Gastroesophageal sphincter (tissue), 4 donors: Measurements from ENCODE around the gene SRGAP2C. TPM values are rescaled to one million over a fixed set of nuclear protein-coding genes. Genes with fewer than 3 reads are reported as not detected.
"Not testable (repeated sequence)": the region's sequence is repeated elsewhere in the genome, so short reads cannot be mapped to it uniquely, and the experiment has no call there.

Source experiments
- ATAC-seq: fragments of 150-250 bp; one replicate; pipeline ENCODE4 v1.9.1; 2016; ENCODE audit warnings: mild to moderate bottlenecking, moderate library complexity
- H3K27ac ChIP-seq, 4 donors: fragments of 200-600 bp; sonication (generic) in 3 of 4; 1 replicate in 3 of 4; 2 replicates in 1 of 4; pipeline ENCODE4 v1.5.1; 2016 to 2019
- H3K27me3 ChIP-seq: fragments of 200-600 bp; sonication (generic); one replicate; pipeline ENCODE4 v1.5.1; 2019
- H3K36me3 ChIP-seq, 2 donors: fragments of 200-600 bp; sonication (generic); one replicate each; pipeline ENCODE4 v1.5.1; 2019; ENCODE audit warnings: control low read depth in 1 of 2
- H3K4me1 ChIP-seq, 3 donors: fragments of 200-600 bp; sonication (generic); 1 replicate in 2 of 3; 2 replicates in 1 of 3; pipeline ENCODE4 v1.5.1; 2016 to 2019; ENCODE audit warnings: control low read depth in 2 of 3
- H3K4me3 ChIP-seq, 2 donors: fragments of 200-600 bp; sonication (generic); one replicate each; pipeline ENCODE4 v1.5.1; 2019; ENCODE audit warnings: mild to moderate bottlenecking in 1 of 2, moderate library complexity in 1 of 2
- H3K9me3 ChIP-seq, 3 donors: fragments of 200-600 bp; sonication (generic); one replicate each; pipeline ENCODE4 v1.5.1; 2017 to 2019; ENCODE audit warnings: control low read depth in 2 of 3
- WGBS, 2 donors: methylation state at CpG; one replicate each; pipeline ENCODE4 v1.1.5; 2018; ENCODE audit warnings: low coverage in 1 of 2; 5-methylcytosine and 5-hydroxymethylcytosine counted together
- total RNA-seq, 4 donors: library from RNA; depleted of rRNA; stranded (reverse); fragments of >200 nt; gene quantifications; one replicate each; pipeline ENCODE4 v1.1.0, GENCODE V29; 2016

The SRGAP2C gene
- total RNA-seq, 4 donors from 2014 or later, result 18.8 to 41.1 (median 30.8) TPM

GRCh38 chr1:121161199-121161901 is 23.4 kb upstream of the SRGAP2C start:
- not testable (repeated sequence) for H3K9me3 ChIP-seq, ATAC-seq, H3K27me3 ChIP-seq, H3K36me3 ChIP-seq, H3K4me3 ChIP-seq, H3K27ac ChIP-seq, H3K4me1 ChIP-seq
- WGBS, 2 donors, result no CpG with 5 or more reads among the region's 6 CpGs

DNA sequence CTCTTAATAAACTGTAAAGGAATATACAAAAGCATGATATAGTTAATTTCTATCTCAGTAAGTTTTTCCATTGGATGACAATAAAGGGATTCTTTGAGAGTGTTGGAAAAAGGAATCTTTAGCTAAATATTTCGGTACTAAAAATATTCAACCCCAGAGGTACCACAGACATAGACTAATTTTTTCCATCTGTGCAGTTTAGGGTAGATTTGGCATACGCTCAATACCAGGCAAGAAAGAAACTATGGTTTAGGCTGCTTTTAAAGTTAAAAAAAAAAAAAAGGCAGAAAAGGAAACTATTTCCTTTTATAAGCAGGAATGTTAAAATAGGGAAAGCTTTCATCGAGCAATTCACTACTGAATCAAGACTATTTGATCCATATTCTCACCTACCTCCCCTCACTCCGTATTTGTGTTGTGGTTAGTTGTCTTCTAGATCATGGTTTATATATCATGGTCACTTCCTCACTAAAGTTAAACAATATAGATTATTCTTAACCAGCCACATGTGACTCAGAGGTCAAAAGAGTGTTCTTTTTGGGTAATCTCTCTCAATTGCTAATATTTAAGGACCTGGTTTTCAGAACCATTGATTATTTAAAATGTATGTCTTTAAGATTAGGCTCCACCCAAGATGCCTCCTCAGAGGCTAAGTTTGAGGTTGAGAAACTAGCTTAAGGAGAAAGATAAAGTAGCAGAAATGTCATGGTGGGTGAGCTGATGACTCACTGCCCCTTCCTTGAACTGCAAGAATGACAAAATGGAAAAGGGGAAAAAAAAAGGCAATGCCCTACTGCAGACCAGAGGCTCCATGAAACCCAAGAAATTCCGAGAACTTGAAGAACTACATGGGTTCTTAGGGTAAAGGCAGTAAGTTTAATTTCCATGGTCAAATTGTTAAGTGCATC is 20.7 kb upstream of the SRGAP2C start:
- H3K9me3 ChIP-seq, H3K4me1 ChIP-seq, H3K27ac ChIP-seq, H3K4me3 ChIP-seq, H3K27me3 ChIP-seq, H3K36me3 ChIP-seq, ATAC-seq: not testable (repeated sequence)
- 29% methylated on average over 3 of the region's 5 CpGs; no CpG with 5 or more reads in 1 of the 2 donors for WGBS, 2 donors

- not testable (repeated sequence) for ATAC-seq
Measured at GRCh38 chr1:121165296-121165695, 19.5 kb upstream of the SRGAP2C start.

DNA sequence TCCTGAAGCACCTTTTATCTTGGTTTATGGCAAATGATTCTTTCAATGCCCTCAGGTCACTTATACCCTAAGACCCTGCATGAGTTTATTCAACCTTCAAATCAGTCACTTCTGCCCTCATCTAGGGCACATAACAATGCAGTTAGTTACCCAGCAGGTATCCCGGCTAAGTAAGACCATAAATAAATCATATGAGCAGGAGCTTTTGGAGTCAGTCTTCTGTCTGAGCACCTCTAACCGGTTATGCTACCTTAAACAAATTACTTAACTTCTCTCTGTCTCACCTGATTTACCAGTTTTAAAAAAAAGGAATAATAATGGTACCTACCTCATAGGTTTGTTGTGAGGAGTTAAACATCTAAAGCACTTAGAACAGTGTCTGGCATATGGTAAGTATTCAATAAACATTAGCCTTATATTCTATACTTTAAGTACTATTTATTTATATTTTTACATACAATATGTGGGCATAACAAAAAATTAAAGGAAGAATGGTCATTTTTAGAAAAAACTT is 17.5 kb upstream of the SRGAP2C start:
- H3K4me3 ChIP-seq, H3K36me3 ChIP-seq, ATAC-seq, H3K9me3 ChIP-seq, H3K27me3 ChIP-seq, H3K4me1 ChIP-seq, H3K27ac ChIP-seq: not testable (repeated sequence)
- WGBS, 2 donors, result 71 to 75% methylated on average over 2 of the region's 2 CpGs

More at GRCh38 chr1:121165296-121165695, 19.5 kb upstream of the SRGAP2C start:
- H3K4me1 ChIP-seq, H3K4me3 ChIP-seq, H3K27ac ChIP-seq, H3K27me3 ChIP-seq, H3K36me3 ChIP-seq, H3K9me3 ChIP-seq: not testable (repeated sequence)

- not testable (repeated sequence) for H3K4me3 ChIP-seq, H3K9me3 ChIP-seq, H3K27ac ChIP-seq, H3K4me1 ChIP-seq, H3K36me3 ChIP-seq, ATAC-seq, H3K27me3 ChIP-seq
- no CpG with 5 or more reads among the region's 3 CpGs for WGBS, 2 donors
Measured at GRCh38 chr1:121168152-121168668, 16.6 kb upstream of the SRGAP2C start.

DNA sequence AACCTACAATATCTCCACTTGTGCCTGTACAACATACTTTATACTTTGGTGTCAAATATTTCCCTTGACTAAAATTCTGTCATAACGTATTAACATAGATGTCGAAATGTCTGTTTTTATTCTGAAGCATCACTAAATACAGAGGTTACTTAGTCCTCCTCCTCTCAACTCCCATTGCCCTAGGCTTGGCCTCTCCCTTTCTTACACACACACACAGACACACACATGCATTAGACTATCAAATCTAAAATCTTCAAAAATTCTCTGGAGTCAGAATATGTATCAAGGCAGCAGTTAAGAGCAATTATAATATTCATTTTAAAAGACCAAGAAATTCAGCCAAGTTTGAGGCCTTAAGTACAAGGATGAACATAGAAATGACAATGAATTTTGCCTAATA is 8.1 kb upstream of the SRGAP2C start:
- H3K27ac ChIP-seq, H3K4me1 ChIP-seq, H3K4me3 ChIP-seq, H3K9me3 ChIP-seq, H3K27me3 ChIP-seq, ATAC-seq, H3K36me3 ChIP-seq: not testable (repeated sequence)
- 100% methylated on average over 1 to 2 of the region's 2 CpGs for WGBS, 2 donors

- not testable (repeated sequence) for H3K36me3 ChIP-seq, ATAC-seq, H3K4me1 ChIP-seq, H3K9me3 ChIP-seq, H3K4me3 ChIP-seq, H3K27ac ChIP-seq, H3K27me3 ChIP-seq
Measured at GRCh38 chr1:121178197-121178596, 6.6 kb upstream of the SRGAP2C start.

DNA sequence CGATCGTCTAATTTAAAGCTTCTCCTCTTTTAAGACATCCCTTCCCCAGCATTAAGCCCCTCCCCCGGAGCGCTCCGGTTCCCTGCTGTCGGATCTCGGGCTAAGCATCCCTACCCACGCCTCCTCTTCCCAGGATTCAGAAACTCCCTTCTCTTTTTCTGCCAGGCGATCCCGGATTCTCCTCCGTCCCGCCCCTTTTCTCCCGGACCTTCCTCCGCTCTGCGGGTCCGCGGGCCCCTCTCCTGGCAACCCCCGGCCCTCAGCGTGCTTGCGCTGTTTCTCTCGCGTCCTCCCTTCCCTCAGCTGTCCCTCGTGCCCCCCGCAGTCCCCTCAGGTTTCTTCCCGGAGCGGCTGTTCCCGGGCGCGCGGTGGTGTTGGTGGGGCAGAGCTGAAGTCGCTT is 908 bp upstream of the SRGAP2C start:
- peak overlapping the region; percentile 33 to 43 for H3K4me3 ChIP-seq
- 0% methylated on average over 8 of the region's 31 CpGs; no CpG with 5 or more reads in 1 of the 2 donors for WGBS, 2 donors
- not testable (repeated sequence) for H3K27me3 ChIP-seq, H3K36me3 ChIP-seq, H3K4me1 ChIP-seq, H3K9me3 ChIP-seq, H3K27ac ChIP-seq, ATAC-seq

- H3K27ac ChIP-seq, result peak overlapping the region; percentile 19 to 90 (median 84)
- not testable (repeated sequence) for H3K4me1 ChIP-seq, H3K9me3 ChIP-seq, H3K27me3 ChIP-seq, H3K36me3 ChIP-seq
- peak overlapping the region; percentile 31 to 53 for H3K4me3 ChIP-seq
- no CpG with 5 or more reads among the region's 48 CpGs for WGBS, 2 donors
- peak; percentile 46 for ATAC-seq
Measured at GRCh38 chr1:121185140-121185708, 449 bp downstream of the SRGAP2C start.

GRCh38 chr1:121186191-121186590 is 1.4 kb downstream of the SRGAP2C start:
- peak overlapping the region in 3 of 4 donors; percentile 31 to 51 (median 51) for H3K27ac ChIP-seq
- not testable (repeated sequence) for H3K9me3 ChIP-seq, H3K27me3 ChIP-seq, H3K36me3 ChIP-seq, H3K4me1 ChIP-seq, ATAC-seq
- no CpG with 5 or more reads among the region's 20 CpGs for WGBS, 2 donors
- peak overlapping the region; percentile 27 to 53 for H3K4me3 ChIP-seq

DNA sequence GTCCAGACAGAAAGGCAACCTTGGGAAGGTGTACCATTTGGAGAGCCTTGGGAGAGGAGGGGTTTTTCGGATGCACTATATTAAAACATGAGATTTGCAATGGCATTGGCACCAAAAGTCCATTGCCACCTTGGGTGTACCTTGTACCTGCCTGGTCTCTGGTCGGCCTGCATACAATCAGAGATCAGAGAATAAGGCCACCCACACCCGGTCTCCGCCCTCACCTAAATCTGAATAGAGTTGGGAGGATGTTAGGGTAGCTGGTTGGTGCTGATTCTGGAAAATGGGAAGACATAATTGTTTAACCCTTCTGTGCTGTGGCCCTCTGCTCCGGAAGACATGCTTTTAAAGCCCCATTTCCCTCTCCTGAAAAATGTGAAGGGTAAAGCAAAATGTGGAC is 3.1 kb downstream of the SRGAP2C start:
- H3K27me3 ChIP-seq, H3K36me3 ChIP-seq, H3K4me1 ChIP-seq, ATAC-seq, H3K9me3 ChIP-seq, H3K27ac ChIP-seq: not testable (repeated sequence)
- WGBS, 2 donors, result 73 to 78% methylated on average over 3 of the region's 5 CpGs
- H3K4me3 ChIP-seq, result peak overlapping the region in 1 of 2 donors; percentile 29

- no CpG with 5 or more reads among the region's 2 CpGs for WGBS, 2 donors
- not testable (repeated sequence) for ATAC-seq
Measured at GRCh38 chr1:121192512-121192911, 7.7 kb downstream of the SRGAP2C start.

More at GRCh38 chr1:121192512-121192911, 7.7 kb downstream of the SRGAP2C start:
- H3K9me3 ChIP-seq, H3K4me1 ChIP-seq, H3K36me3 ChIP-seq, H3K4me3 ChIP-seq, H3K27me3 ChIP-seq, H3K27ac ChIP-seq: not testable (repeated sequence)
